Mucosa of rectum (tissue), 2 donors: ENCODE data around the gene PTPA.
A peak's percentile ranks its signal among the peaks of the same experiment; 100 is the strongest.

Experiments
- H3K27ac ChIP-seq, 2 donors: one replicate each; pipeline ENCODE4 v1.7.0; 2013; ENCODE audit warnings: inconsistent platforms in 2 of 2, low read depth in 2 of 2, low read length in 2 of 2
- H3K27me3 ChIP-seq, 2 donors: one replicate each; pipeline ENCODE4 v1.7.0; 2013; ENCODE audit warnings: low read length in 2 of 2; ENCODE audit not compliant: control insufficient read depth in 2 of 2, insufficient read depth in 2 of 2
- H3K36me3 ChIP-seq, 2 donors: one replicate each; pipeline ENCODE4 v1.7.0; 2013; ENCODE audit warnings: low read length in 2 of 2; ENCODE audit not compliant: control insufficient read depth in 2 of 2, insufficient read depth in 2 of 2
- H3K4me1 ChIP-seq, 2 donors: one replicate each; pipeline ENCODE4 v1.7.0; 2013; ENCODE audit warnings: low read length in 2 of 2, mild to moderate bottlenecking in 1 of 2; ENCODE audit not compliant: control insufficient read depth in 2 of 2, insufficient read depth in 2 of 2
- H3K4me3 ChIP-seq, 2 donors: one replicate each; pipeline ENCODE4 v1.7.0; 2013; ENCODE audit warnings: low read length in 2 of 2
- H3K9ac ChIP-seq, 2 donors: one replicate each; pipeline ENCODE4 v1.7.0; 2013; ENCODE audit warnings: low read length in 2 of 2, low read depth in 1 of 2, mild to moderate bottlenecking in 1 of 2
- H3K9me3 ChIP-seq, 2 donors: one replicate each; pipeline ENCODE4 v1.7.0; 2013; ENCODE audit warnings: low read length in 2 of 2; ENCODE audit not compliant: control insufficient read depth in 2 of 2
- donor health status: healthy.
- donor health status: Normal muscosa, but diverticular disease.

PTPA gene

DNA sequence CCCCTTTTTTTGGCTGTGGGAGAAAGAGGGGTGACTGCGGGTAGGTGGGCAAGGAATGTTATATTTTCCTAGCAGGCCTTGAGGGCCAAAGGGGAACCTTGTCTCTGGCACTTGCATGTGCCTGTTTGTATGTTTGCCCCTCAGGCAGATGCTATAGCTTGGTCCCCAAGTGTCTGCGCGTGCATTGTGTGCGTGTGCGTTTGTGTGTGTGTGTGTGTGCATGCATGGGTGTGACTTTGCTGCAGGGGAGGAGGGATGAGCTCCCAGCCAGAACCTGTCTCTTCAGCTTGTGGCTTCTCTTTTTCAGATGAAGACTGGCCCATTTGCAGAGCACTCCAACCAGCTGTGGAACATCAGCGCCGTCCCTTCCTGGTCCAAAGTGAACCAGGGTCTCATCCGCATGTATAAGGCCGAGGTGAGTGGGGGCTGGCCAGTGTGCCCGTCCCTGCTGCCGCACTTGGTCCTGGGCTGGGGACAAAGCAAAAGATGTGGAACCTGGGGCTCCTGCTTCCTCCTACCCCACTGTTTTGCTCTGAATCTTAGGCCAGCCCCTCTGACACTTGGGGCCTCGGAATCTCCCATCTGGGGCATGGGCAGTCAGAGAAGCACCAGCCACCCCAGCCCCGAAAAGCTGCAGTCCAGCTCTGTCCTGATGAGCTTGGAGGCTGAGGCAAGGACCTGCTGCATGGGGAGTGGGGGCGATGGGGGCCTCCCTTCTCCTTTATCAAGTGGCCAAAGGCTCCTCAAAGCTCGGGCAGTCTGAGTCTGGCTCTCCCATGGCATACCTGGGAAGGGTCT, 31.1 kb downstream of the PTPA start:
- H3K9ac ChIP-seq: peak overlapping the region in 1 of 2 donors; percentile 32
- H3K27me3 ChIP-seq: no peaks in the 10 kb centered on the region
- H3K36me3 ChIP-seq: peaks cover 3 to 16% of the 10 kb centered on the region in 2 donors
- peaks cover 46 to 62% of the 10 kb centered on the region in 2 donors for H3K4me1 ChIP-seq
- peak overlapping the region; percentile 99 for H3K27ac ChIP-seq
- H3K4me3 ChIP-seq: peak overlapping the region in 1 of 2 donors; percentile 20
- no peaks in the 10 kb centered on the region for H3K9me3 ChIP-seq

DNA sequence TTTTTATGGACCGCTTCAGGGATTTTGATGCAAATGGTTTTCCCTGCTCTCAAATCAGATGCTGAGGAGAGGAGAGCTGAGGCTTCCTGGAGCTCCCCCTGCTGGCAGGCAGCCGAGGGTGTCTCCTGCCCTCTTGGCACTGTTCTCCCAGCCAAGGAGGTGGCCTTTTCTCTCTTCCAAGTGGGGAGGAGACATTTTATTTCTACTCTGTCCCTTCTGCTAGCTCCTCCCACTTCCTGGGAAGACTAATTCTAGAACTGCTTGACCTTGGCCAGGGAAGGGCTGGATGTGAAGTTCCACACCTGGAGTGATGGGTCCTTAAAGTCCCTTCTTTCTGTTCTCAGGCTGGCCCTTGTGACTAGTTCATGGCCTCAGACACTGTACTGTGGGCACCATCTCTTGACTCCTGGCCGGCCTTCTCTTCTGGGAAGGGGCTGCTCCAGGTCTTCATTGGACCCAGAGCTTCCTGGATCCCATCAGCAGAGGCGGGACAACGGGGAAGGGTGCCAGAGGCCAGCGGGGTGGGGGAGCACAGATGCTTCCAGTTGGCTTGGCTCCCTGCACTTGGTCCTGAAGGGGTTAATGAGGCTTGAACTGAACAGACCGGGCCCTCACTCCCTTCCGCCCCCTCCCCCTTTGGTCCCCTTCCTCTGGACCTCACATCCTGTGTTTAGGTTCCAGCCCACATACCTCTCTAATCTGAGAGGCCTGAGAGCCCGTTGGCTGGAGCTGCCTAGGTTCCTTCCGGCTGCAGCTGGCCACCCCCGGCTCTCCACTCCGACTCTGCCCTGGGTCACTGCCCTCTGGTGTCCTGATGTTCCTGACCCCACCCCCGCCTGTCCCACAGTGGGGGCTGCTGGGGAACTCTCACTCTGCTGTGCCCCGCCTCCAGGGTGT, 32.1 kb downstream of the PTPA start:
- peak overlapping the region; percentile 13 to 32 for H3K9ac ChIP-seq
- peaks cover 0 to 12% of the 10 kb centered on the region in 2 donors for H3K36me3 ChIP-seq
- peak overlapping the region; percentile 5 to 31 for H3K4me3 ChIP-seq
- H3K9me3 ChIP-seq: no peaks in the 10 kb centered on the region
- H3K27ac ChIP-seq: peak overlapping the region; percentile 77 to 99
- H3K4me1 ChIP-seq: peaks cover 46 to 59% of the 10 kb centered on the region in 2 donors
- H3K27me3 ChIP-seq: no peaks in the 10 kb centered on the region

DNA sequence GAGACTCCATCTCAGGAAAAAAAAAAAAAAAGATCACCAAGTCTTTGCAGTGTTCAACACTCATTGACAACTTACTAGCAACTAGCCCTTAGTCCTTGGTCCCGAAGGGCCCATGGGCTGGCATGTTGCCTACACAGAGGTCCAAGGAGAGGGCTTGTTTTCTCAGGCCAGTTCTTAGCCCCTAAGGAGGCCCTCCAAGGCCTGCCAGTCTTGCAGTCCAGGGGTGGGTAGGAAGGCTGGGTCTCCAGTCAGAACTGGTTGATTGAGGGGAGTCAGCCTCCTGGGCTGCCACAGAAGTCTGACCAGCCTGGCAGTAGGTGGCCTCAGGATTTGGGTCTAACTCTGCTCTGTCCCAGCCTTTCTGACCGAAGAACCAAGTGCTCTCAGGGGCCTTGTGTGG, 34.1 kb downstream of the PTPA start:
- peak overlapping the region; percentile 60 to 74 for H3K27ac ChIP-seq
- H3K36me3 ChIP-seq: peaks cover 6 to 12% of the 10 kb centered on the region in 2 donors
- H3K9ac ChIP-seq: no peak overlapping the region
- no peaks in the 10 kb centered on the region for H3K27me3 ChIP-seq
- H3K9me3 ChIP-seq: no peaks in the 10 kb centered on the region
- peaks cover 35 to 46% of the 10 kb centered on the region in 2 donors for H3K4me1 ChIP-seq
- no peak overlapping the region for H3K4me3 ChIP-seq

DNA sequence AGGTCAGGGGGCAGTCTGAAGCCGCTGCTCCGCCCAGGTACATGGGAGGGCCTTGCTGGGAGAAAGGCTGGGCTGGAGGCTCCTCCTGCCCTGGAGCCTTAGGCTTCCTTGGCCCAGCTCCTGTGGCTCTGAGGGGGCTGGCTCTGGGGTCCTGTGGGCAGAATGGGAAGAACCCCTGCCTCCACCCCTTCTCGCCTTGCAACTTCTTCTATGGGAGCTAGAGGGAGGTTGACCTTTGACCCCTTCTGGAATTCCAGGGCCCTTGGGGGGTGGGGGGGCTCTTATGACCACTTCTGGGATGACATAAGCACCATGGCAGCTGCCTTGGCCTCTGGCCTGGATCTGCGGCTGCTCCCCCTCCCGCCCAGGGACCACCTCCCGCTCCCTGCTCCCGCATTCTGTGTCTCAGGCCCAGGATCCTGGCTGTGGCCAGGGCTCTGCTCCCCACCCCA, 34.7 kb downstream of the PTPA start:
- no peaks in the 10 kb centered on the region for H3K9me3 ChIP-seq
- H3K27ac ChIP-seq: peak overlapping the region; percentile 60 to 74
- H3K4me1 ChIP-seq: peaks cover 31 to 41% of the 10 kb centered on the region in 2 donors
- no peak overlapping the region for H3K9ac ChIP-seq
- no peaks in the 10 kb centered on the region for H3K27me3 ChIP-seq
- H3K4me3 ChIP-seq: no peak overlapping the region
- H3K36me3 ChIP-seq: peaks cover 6 to 12% of the 10 kb centered on the region in 2 donors

DNA sequence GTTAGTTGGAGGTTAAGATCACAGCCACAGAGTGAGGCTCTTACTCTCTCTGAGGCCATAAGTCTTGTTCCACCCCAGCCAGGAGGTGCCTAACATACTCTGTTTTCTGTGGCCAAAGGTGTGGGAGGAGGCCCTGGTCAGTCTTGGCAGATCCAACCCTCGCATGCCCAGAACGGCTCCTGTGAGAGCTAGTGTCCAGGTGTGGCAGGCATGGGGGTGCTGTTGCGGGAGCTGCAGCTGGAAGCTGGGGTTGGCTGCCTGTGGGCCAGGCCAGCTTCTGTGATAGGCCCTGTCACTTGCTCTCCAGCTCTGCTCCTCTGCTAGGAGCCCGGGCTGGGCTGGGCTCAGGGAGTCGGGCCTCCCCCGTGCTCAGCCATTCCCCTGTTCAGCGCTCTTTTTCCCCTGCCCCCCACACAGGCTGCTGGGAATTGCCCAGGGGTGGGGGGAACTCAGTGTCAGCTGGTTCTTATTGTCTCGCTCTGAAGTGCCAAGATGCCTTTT, 35.3 kb downstream of the PTPA start:
- no peak overlapping the region for H3K4me3 ChIP-seq
- peak overlapping the region; percentile 6 to 38 for H3K9ac ChIP-seq
- peaks cover 24 to 35% of the 10 kb centered on the region in 2 donors for H3K4me1 ChIP-seq
- H3K36me3 ChIP-seq: peaks cover 6 to 14% of the 10 kb centered on the region in 2 donors
- H3K27me3 ChIP-seq: no peaks in the 10 kb centered on the region
- peak overlapping the region; percentile 60 to 74 for H3K27ac ChIP-seq
- no peaks in the 10 kb centered on the region for H3K9me3 ChIP-seq

DNA sequence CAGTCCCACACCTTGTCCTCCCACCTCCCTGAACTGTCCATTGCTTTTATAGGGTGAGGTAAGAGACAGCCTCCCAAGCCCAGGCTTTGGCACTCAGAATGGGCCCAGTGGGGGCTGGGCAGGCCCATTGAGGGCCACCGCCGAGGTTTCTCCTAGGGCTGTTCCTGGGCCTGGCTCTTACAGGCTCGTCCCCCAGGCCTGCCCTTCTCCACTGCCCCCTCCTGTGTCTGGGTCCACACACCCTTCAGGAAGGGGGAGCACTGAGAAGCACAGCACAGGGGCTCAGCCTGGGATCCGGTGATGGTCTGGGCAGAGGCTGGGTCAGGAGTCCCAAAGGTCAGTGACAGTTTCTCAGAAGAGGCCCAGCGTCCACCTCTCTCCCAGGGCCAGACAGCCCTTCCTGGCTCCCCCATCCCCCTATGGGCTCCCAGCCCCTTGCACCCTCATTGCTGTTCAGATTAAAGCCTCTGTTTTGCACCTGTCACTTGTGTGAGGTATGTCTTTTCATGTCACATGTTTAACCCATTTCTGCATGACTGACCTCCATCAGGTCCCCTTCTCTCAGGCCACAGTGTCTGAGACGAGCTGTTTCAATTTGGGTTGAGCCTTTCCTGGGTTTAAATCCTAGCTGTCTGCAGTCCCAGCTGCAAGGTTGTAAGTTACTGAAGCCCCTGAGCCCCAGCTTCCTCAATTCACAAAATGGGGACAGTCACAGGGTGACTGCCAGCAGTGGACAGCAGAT, 37.4 kb downstream of the PTPA start:
- H3K27ac ChIP-seq: no peak overlapping the region

DNA sequence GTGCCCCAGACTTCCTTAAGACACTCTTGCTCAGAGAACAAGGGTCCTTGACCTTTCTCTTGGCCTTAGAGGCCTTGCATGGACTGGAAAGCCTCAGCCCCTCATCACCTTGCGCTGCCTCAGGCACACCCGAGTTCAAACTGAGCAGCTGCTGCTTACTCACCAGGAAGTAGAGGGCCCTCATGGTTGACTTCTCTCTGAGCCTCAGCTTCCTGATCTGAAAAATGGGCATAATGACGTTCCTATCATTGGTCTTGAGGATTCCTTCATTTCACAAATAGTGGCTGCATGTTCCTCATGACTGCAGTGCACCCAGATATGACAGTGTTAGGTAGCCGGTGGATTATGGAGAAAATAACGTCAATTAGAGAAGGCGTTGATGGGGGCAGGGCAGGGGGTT, 38.2 kb downstream of the PTPA start:
- Histone ChIP-seq H3K9ac (no peak overlapping the region), H3K27me3 (no peaks in the 10 kb centered on the region), H3K36me3 (peaks cover 6 to 9% of the 10 kb centered on the region in 2 donors), H3K27ac (no peak overlapping the region), H3K9me3 (no peaks in the 10 kb centered on the region), H3K4me3 (no peak overlapping the region), H3K4me1 (peaks cover 6 to 12% of the 10 kb centered on the region in 2 donors)

More for the DNA sequence above, 37.4 kb downstream of the PTPA start:
- Histone ChIP-seq H3K36me3 (peaks cover 6 to 15% of the 10 kb centered on the region in 2 donors), H3K27me3 (no peaks in the 10 kb centered on the region), H3K9me3 (no peaks in the 10 kb centered on the region), H3K4me3 (no peak overlapping the region), H3K4me1 (peaks cover 6 to 16% of the 10 kb centered on the region in 2 donors), H3K9ac (no peak overlapping the region)

DNA sequence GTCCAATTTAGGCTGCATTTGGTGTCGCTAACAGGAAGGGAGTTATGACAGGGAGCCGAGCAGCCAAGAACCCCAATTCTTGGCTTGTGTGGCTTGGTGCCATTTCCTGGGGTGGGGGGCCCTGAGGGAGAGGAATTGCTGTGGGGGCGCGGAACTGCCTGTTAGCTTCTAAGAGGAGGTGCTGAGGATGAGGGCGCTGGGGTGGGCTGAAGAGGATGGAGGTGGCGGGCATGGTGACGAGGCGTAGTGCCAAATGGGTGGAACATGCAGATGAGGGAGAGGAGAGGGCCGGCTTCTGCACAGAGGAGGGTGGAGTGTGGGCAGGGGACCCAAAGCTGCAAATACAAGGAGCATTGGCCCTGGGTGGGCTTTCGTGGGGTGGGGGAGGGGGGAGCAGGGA, 38.9 kb downstream of the PTPA start:
- H3K9me3 ChIP-seq: no peaks in the 10 kb centered on the region
- H3K9ac ChIP-seq: no peak overlapping the region
- no peak overlapping the region for H3K27ac ChIP-seq
- no peak overlapping the region for H3K4me3 ChIP-seq
- peaks cover 6 to 16% of the 10 kb centered on the region in 2 donors for H3K36me3 ChIP-seq
- peaks cover 6 to 11% of the 10 kb centered on the region in 2 donors for H3K4me1 ChIP-seq
- no peaks in the 10 kb centered on the region for H3K27me3 ChIP-seq

DNA sequence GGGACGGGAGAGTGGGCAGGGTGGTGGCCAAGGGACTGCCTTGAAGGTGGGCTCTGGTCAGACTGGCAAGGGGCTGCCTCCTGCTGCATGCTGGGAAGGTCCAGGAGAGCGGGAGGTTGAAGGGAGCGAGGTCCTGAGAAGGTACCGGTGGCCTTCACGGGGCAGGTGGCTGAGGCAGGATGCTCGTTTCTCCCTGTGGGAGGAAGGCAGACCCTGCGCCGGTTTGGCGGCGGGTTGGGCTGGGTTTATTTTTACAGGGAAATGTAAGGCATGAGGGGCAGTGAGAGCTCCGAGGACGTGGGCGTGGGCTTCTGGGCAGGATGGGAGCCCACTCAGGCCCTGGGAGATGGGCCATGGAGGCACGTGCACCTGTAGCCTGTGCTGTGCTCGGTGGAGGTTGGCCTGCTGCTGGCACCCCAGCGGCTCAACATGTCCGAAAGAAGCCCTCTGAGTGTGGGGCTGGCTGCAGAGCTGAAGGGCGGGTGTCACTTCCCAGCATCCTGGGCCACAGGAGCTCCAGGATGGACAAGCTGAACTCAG, 39.5 kb downstream of the PTPA start:
- Histone ChIP-seq H3K36me3 (peaks cover 8 to 16% of the 10 kb centered on the region in 2 donors), H3K4me3 (no peak overlapping the region), H3K4me1 (peaks cover 3 to 5% of the 10 kb centered on the region in 2 donors), H3K9me3 (no peaks in the 10 kb centered on the region), H3K9ac (no peak overlapping the region), H3K27me3 (no peaks in the 10 kb centered on the region), H3K27ac (no peak overlapping the region)
